H54 (cell line): ENCODE data around the gene ZNF620.
A peak's percentile ranks its signal among the peaks of the same experiment; 100 is the strongest.
"Not testable (repeated sequence)": the region's sequence is repeated elsewhere in the genome, so short reads cannot be mapped to it uniquely, and the experiment has no call there.

Experiments used
- DNase-seq: peaks from one replicate; pipeline ENCODE4 v3.0.0; 2011; ENCODE audit warnings: low spot score, mixed read lengths; ENCODE audit not compliant: insufficient read length
- FAIRE-seq: peaks from 3 replicates; lab custom pipeline; 2011; peaks lifted over from hg19 to GRCh38; lab: Jason Lieb, UNC
- POLR2A ChIP-seq: IDR thresholded peaks from 2 replicates; pipeline ENCODE4 v1.6.1; 2011; ENCODE audit warnings: low read depth, mild to moderate bottlenecking, low read length

Gene ZNF620

DNA sequence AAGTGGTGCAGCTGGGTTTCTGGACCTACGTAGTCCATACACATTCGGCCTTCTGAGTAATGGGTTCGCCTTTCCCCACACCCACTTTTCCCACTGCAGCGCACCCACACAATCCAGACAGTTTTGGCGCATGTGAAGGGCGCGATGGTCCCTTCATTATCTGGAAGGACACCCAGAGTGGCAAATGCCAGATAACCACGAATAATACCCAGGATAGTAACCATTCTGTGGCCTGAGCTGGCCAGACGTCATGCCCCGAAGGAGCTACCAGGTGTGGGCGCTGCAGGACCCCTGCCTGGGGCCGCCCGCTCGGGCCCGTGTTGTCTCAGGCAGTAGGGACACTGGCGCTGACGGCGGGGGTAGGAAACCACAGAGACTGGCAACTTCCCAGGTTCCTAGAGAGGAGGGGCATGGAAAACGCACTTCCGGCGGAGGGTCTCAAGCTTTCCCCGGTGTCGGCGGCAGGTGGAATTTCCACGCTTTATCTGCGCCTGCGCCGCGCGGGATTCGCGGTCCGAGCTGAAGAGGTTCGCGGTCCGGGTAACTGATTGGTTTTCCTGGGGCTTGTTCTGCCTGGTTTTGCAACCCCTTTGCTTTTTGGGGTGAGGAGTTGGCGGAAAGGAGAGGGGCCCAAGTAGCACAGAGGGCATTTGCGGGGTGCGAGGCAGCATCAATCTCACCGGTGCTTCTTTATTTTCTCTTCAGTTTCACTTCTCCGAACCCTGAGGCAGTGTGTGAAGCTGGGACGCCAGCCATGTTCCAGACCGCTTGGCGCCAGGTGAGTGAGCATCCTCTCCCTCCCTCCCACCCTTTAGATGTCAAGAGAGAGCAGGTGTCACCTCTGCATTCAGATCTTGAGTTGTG lies at the start of gene ZNF620:
Gene ZNF620 (plus strand): TSS at position 441 of the 864 bp plus-strand sequence. CDS start 314 bp downstream, at position 755.
- no peak for TF ChIP-seq POLR2A
- DNase-seq = peak; percentile 34
- FAIRE-seq = no peak

- DNase-seq = no peak
- no peak for FAIRE-seq
- no peak for TF ChIP-seq POLR2A
These were observed 49.4 kb upstream of the ZNF620 start for GRCh38 chr3:40456279-40456939.

DNA sequence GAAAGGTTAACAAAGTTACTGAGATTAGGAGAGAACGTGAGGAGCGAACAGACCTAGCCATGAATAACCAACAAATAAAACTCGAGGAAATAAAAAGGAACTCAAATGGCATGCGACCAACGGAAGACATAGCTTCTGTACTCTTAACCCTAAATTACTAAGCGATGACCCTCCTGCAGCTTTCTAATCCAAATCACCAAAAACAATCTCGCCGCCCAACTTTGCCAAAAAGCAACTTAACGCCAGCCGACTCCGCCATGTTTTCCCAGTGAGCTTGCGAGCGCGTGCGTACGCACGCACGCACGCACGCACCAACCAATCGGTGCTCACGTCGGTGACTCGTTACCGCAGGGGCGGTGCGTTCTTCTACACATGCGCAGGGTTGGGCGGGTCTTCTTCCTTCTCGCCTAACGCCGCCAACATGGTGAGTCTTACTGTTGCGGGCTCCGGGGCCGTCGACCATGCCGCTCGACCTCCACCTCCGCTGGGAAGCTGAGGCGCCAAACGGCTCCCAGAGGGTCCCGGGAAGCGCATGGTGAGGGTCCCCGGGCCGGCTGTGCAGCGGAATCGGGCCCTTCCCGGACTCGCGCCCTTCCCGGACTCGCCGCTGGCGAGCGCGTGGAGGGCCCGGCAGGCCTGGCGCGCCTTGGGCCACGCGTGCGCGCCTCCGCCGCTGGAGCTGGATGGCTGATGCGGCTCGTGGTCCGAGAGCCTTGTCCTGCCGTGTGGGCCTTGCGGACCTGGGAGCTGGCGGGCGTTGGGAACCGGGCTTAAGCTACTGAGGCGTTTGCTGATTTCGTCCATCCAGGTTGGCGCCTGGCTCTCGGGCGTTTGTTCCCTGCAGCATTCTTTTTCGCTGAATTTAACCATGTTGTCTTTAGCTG lies 48.7 kb upstream of the ZNF620 start, which contains the start of gene RPL14:
Gene RPL14 (plus strand): TSS at position 400 of the 884 bp plus-strand sequence. CDS start 133 bp downstream, at position 533.
- peak; percentile 84 for DNase-seq
- peak; percentile 94 for FAIRE-seq
- peak; percentile 97 for TF ChIP-seq POLR2A

DNA sequence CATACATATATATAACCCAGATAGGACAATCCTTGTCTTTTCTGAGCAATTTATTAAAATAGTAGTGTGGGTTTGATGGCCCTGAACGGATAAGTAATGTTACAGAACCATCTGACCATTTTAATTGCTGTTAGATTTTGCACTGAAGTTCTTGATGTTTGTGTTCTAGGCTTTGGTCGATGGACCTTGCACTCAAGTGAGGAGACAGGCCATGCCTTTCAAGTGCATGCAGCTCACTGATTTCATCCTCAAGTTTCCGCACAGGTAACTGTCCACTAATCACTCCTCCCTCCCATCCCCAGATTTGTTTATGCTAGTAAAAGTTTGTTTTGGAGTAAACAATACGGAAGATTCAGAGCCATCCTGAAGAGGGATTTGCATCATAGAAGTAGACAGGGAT lies 47.4 kb upstream of the ZNF620 start:
- TF ChIP-seq POLR2A = no peak
- FAIRE-seq (no peak), DNase-seq (no peak)

- not testable (repeated sequence) for DNase-seq, FAIRE-seq
These were observed 45.4 kb upstream of the ZNF620 start for GRCh38 chr3:40460481-40460880.

- no peak for TF ChIP-seq POLR2A
- no peak for DNase-seq
- no peak for FAIRE-seq
These were observed 44.7 kb upstream of the ZNF620 start for GRCh38 chr3:40461161-40461560.

DNA sequence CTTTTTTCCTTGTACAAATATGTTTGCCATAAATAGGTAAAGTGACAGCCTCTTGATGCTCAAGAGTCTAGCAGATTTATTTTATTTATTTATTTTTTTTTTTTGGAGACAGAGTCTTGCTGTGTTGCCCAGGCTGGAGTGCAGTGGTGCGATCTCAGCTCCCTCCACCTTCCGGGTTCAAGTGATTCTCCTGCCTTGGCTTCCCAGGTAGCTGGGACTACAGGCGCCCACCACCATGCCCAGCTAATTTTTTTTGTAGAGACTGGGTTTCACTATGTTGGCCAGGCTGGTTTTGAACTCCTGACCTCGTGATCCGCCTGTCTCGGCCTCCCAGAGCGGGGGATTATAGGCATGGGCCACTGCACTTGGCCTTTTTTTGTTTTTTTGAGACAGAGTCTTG lies 43.0 kb upstream of the ZNF620 start:
- not testable (repeated sequence) for FAIRE-seq, DNase-seq

DNA sequence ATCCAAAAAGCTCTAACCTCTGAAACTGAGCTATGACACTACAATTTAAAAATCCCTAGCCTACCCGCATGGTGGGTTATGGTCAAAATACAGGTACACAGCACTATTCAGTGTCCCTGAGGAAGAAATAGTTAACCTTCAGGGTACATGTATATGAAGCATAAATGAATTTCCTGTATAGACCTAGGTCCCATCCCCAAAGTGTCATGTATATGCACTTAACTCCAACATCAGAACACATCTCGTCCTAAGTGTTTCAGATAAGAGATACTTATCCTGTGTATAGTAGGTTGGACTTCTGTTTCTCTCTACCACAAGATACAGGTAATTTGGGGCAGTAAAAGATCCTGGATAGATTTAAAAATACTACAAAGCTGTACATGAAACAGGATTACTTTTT lies 42.3 kb upstream of the ZNF620 start:
- FAIRE-seq = no peak
- TF ChIP-seq POLR2A = no peak
- no peak for DNase-seq

GRCh38 chr3:40464339-40465110 lies 41.3 kb upstream of the ZNF620 start:
- no peak for FAIRE-seq
- TF ChIP-seq POLR2A = no peak
- no peak for DNase-seq

DNA sequence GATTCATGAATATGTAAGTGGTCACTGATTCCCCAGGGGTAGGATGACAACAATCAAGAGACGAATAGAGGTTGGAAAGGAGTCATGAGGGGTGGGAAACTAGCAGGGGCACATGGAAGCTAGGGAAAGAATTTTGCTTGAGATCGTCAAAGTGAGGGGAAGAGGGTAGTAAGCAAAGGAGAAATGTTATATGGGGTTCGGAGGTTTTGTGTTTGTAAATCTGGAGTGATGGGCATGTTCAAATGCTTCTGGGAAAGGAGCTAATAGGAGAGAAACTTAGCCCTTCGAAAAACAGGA lies 40.8 kb upstream of the ZNF620 start:
- FAIRE-seq = no peak
- TF ChIP-seq POLR2A = no peak
- DNase-seq = no peak

GRCh38 chr3:40465456-40465855 lies 40.4 kb upstream of the ZNF620 start:
- FAIRE-seq (no peak), DNase-seq (no peak)
- no peak for TF ChIP-seq POLR2A

- no peak for DNase-seq
- TF ChIP-seq POLR2A = no peak
- no peak for FAIRE-seq
These were observed 37.8 kb upstream of the ZNF620 start for GRCh38 chr3:40468018-40468417.

DNA sequence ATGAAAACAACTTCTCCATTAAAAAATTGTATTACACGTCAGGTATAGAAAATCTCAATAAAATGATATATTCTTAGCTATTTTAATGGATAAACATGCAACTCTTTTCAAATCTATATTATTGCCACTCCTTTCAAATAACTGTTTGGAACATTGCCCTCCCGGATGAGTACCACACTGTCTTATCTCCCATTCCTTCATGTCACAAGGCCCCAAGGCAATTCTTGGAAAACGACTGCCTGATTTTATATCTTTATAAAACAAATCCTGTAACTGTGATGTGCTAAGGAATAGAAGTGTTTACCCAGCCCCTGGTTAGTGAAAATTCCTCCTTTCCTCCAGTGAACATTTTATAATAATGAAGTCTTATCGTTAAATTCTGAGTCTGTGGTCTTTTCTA lies 35.1 kb upstream of the ZNF620 start:
- DNase-seq (no peak), FAIRE-seq (no peak)
- TF ChIP-seq POLR2A = no peak
